Measurements from ENCODE around the gene ZNF695.
"Not testable (repeated sequence)": the region's sequence is repeated elsewhere in the genome, so short reads cannot be mapped to it uniquely, and the experiment has no call there.

The ZNF695 gene

GRCh38 chr1:247007511-247008405 is at the start of gene ZNF695:
Gene ZNF695, minus strand, starts transcription at chr1:247008057. Its CDS starts 149 bp downstream, at chr1:247007908.
- DNase-seq (ENCODE audit: low spot score), result peak; percentile 60

DNA sequence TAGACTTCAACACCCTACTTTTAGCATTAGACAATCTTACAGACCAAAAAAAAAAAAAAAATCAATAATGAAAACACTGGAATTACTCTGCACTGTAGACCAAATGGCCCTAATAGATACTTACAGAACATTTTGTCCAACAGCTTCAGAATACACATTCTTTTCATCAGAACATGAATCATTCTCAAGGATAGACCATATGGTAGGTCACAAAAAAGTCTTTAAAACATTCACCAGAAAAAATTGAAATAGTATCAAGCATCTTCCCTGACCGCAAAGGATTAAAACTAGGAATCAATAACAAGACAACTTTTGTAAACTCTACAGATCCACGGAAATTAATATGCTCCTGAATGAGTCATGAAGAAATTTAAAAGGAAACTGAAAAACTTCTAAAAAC is 48.2 kb upstream of the ZNF695 start:
- DNase-seq (ENCODE audit: low spot score), result no peak

DNA sequence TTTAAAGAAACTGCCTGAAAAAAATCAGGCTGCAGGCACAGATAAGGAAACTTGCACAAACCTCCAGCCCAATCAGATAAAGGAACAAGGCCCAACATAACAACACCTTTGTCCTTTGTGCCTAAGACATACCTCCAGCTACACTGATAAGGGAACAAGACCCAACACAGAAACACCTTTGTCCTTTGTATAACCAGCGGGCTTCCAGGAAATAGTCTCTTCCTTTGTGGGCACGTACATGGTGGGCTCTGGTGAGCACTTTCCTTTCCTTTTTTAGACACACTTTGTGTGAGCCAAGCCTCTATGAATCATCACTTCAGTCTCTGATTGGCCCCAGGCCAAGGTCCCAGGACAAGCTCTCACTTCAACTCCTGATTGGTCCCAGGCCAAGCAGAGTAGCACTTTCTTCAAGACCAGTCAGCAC is 47.1 kb upstream of the ZNF695 start:
- no peak for DNase-seq (ENCODE audit: low spot score)

- DNase-seq (ENCODE audit: low spot score), result no peak
Measured at GRCh38 chr1:247047702-247048101, 39.8 kb upstream of the ZNF695 start.

GRCh38 chr1:247047260-247047659 is 39.4 kb upstream of the ZNF695 start:
- no peak for DNase-seq (ENCODE audit: low spot score)

GRCh38 chr1:247043406-247043805 is 35.5 kb upstream of the ZNF695 start:
- DNase-seq (ENCODE audit: low spot score), result peak; percentile 14

GRCh38 chr1:247037511-247038320 is 29.9 kb upstream of the ZNF695 start:
- no peak for DNase-seq (ENCODE audit: low spot score)

DNA sequence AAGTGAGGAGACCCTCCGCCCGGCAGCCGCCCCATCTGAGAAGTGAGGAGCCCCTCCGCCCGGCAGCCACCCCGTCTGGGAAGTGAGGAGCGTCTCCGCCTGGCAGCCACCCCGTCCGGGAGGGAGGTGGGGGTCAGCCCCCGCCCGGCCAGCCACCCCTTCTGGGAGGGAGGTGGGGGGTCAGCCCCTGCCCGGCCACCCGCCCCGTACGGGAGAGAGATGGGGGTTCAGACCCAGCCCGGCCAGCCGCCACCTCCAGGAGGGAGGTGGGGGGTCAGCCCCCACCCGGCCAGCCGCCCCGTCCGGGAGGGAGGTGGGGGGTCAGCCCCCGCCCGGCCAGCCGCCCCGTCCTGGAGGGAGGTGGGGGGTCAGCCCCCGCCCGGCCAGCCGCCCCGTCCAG is 24.4 kb upstream of the ZNF695 start:
- not testable (repeated sequence) for DNase-seq (ENCODE audit: low spot score)

DNA sequence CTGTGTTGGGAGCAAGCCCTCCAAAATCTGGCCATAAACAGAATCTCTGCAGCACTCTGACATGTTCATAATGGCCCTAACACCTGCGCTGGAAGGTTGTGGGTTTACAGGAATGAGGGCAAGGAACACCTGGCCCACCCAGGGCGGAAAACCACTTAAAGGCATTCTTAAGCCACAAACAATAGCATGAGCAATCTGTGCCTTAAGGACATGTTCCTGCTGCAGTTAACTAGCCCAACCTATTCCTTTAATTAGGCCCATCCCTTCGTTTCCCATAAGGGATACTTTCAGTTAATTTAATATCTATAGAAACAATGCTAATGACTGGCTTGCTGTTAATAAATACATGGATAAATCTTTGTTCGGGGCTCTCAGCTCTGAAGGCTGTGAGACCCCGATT is 16.8 kb upstream of the ZNF695 start:
- not testable (repeated sequence) for DNase-seq (ENCODE audit: low spot score)

- DNase-seq (ENCODE audit: low spot score), result no peak
Measured at GRCh38 chr1:247013391-247013790, 5.5 kb upstream of the ZNF695 start.

GRCh38 chr1:247008406-247008799 is 546 bp upstream of the ZNF695 start:
- no peak for DNase-seq (ENCODE audit: low spot score)

DNA sequence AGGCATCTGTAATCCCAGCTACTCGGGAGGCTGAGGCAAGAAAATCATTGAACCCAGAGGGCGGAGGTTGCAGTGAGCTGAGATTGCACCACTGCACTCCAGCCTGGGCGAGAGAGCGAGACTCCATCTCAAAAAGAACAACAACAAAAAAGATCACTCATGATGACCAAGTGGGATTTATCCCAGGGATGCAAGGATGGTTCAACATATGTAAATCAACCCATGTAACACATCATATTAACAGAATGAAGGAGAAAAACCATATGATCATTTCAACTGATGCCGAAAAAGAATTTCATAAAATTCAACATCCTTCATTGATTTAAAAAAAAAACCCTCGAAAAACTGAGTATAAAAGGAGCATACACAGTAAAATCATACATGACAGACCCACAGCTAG is 3.8 kb downstream of the ZNF695 start:
- not testable (repeated sequence) for DNase-seq (ENCODE audit: low spot score)

- no peak for DNase-seq (ENCODE audit: low spot score)
Measured at GRCh38 chr1:246989901-246990300, 18.0 kb downstream of the ZNF695 start.

DNA sequence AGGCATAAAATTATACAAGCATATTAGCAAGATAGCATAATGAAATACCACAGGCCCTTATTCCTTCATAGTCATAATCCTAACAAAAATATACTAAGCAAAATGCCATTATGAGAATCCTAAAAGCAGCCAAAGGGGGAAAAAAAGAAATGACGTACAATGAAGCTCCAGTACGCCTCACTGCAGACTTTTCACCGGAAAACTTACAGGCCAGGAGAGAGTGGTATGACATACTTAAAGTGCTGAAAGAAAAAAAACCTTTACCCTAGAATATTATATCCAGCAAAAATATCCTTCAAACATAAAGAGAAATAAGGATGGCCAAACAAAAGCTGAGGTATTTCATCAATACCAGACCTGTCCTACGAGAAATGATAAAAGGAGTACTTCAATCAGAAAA is 19.5 kb downstream of the ZNF695 start:
- DNase-seq (ENCODE audit: low spot score), result no peak

DNA sequence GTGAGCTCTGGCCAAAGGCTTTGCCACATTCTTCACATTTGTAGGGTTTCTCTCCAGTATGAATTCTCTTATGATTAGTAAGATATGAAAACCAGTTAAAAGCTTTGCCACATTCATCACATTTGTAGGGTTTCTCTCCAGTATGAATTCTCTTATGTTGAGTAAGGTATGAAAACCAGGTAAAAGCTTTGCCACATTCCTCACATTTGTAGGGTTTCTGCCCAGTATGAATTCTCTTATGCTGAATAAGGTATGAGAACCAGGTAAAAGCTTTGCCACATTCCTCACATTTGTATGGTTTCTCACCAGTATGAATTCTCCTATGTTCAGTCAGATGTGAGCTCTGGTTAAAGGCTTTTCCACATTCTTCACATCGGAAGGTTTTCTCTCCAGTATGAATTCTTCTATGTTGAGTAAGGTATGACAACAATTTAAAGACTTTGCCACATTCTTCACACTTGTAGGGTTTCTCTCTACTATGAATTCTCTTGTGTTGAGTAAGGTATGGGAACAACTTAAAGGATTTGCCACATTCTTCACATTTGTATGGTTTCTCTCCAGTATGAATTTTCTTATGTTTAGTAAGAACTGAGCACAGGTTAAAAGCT is 20.7 kb downstream of the ZNF695 start:
- no peak for DNase-seq (ENCODE audit: low spot score)

DNA sequence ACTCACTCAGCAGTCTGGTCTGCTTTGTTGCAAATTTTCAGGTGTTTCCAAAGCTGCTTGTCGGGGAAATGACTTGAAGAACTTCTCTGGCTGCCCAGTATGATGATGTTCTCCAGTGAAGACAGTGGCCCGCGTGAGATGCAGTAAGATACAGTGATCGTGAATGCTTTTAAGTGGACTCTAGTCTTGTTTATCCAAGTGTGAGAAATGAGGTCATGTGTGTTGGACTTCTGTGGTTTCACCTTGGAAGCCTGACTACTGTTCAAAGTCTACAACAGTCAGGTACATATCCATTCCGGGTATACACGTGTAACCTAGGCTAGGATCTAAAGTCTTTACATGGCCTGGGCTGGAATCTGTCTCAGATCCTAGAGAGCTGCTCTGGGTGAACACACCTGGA is 29.1 kb downstream of the ZNF695 start:
- no peak for DNase-seq (ENCODE audit: low spot score)

- DNase-seq (ENCODE audit: low spot score), result no peak
Measured at GRCh38 chr1:246978281-246978680, 29.6 kb downstream of the ZNF695 start.

DNA sequence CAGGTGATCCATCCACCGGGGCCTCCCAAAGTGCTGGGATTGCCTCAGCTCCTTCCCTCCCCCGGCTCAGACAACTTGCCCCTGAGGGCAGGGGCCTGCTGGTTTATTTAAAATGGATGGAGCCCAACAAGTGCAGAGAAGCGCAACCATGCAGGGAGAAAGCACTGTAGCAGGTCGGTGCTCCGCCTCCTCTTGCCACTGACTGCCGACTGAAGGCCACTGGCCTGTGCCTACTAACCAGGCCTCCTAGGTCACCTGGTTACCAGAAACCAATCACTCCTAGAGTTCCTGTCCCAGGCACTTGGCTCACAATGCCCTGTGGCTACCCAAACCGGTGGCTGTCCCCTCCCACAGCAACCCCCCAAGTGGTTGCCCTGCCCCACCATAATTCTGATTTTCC is 35.9 kb downstream of the ZNF695 start:
- no peak for DNase-seq (ENCODE audit: low spot score)

GRCh38 chr1:246971090-246971721 is 36.7 kb downstream of the ZNF695 start:
- DNase-seq (ENCODE audit: low spot score), result no peak

- DNase-seq (ENCODE audit: low spot score), result no peak
Measured at GRCh38 chr1:246969621-246970020, 38.2 kb downstream of the ZNF695 start.

GRCh38 chr1:246966502-246966901 is 41.4 kb downstream of the ZNF695 start:
- no peak for DNase-seq (ENCODE audit: low spot score)
